Left hindlimb (tissue), 1 donor: ENCODE measurements around the gene TRAPPC6A.

Experiments
- DNase-seq: peaks from one replicate; pipeline ENCODE4 v3.0.0-alpha.2; 2018

TRAPPC6A gene

DNA sequence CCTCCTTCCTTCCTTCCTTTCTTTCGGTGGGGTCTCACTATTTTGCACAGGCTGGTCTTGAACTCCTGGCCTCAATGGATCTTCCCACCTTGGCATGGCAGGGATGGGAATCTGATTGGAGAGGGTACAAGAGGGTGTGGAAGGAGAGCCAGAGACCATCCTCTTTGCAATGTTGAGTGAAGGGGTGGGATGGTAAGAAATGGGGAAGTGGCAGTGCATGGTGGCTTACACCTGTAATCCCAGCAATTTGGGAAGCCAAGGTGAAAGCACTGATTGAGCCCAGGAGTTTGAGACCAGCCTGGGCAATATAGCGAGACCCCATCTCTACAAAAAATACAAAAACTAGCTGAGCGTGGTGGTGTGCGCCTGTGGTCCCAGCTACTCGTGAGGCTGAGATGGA is 6.1 kb upstream of the TRAPPC6A start:
- DNase-seq = no peak

DNA sequence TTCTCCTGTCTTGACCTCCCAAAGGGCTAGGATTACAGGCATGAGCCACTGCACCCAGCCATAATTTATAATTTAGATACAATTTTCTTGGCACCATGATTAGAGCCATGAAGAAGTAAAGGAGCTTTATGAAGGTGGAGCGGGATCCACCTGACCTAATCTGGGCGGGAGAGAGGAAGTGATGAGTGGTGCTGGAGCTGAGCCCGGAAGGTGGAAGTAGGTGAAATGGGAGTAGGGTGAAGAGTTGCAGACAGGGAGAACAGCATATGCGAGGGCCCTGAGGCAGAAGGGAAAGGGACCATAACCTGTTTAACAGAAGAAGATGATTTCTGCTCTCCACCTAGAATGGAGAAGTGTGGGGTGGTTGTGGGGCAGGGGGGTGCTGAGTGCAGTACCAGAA is 4.7 kb upstream of the TRAPPC6A start:
- DNase-seq = no peak

DNA sequence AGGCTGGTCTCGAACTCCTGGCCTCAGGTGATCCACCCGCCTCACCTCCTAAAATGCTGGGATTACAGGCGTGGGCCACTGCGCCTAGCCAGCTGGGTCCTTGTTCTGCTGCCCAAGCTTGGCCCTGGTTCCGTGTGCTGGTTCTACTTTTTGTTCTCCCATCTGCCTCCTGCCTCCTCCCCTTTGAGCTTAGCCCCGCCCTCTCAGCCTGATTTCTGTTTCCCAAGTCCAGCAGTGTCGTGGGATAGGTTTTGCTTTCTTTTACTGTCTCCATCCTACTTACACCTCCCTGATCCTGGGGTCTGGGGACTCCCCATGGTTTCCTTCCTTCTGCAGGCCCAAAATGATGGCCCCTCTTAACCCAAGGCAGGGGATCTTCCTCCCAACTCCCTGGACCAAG is 2.9 kb upstream of the TRAPPC6A start:
- no peak for DNase-seq

DNA sequence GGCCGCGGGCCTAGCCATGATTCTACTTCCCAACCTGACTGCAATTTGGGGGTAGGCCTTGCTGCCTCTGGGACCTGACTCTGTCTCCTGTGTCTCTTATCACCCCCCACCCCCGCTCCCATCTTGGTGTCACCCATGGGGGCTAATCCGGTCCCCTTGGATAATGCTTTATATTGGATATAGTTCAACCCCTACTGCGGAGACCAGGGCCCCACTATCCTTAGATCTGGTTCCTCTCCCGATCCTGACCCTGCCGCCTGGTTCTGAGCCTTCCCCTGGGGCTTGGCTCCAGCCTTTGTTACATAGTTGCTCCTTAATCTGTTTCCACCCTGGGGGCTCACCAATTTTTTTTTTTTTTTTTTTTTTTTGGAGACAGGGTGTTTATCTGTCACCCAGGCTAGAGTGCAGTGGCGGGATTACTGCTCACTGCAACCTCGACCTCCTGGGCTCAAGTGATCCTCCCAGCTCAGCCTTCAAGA is 1.9 kb upstream of the TRAPPC6A start:
- no peak for DNase-seq

DNA sequence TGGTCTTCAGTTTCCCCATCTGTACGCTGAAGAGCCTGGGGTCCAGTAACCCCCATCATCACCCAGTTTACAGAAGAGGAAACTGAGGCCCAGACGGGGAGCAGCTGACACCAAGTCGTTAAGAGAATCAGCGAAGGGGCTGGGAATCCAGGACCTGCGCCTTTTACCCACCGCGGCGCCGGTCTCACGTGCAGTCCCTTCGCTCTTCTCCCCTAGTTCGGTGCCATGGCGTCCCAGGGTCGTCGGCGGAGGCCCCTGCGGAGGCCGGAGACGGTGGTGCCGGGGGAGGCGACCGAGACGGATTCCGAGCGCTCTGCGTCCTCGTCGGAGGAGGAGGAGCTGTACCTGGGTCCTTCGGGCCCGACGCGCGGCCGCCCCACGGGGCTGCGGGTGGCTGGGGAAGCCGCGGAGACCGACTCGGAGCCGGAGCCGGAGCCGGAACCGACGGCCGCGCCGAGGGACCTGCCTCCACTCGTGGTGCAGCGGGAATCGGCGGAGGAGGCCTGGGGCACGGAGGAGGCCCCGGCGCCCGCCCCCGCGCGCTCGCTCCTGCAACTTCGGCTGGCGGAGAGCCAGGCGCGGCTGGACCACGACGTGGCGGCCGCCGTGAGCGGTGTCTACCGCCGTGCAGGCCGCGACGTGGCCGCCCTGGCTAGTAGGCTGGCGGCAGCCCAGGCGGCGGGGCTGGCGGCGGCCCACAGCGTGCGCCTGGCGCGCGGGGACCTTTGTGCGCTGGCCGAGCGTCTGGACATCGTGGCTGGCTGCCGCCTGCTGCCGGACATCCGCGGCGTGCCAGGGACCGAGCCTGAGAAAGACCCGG is 1.2 kb upstream of the TRAPPC6A start:
- DNase-seq = no peak

DNA sequence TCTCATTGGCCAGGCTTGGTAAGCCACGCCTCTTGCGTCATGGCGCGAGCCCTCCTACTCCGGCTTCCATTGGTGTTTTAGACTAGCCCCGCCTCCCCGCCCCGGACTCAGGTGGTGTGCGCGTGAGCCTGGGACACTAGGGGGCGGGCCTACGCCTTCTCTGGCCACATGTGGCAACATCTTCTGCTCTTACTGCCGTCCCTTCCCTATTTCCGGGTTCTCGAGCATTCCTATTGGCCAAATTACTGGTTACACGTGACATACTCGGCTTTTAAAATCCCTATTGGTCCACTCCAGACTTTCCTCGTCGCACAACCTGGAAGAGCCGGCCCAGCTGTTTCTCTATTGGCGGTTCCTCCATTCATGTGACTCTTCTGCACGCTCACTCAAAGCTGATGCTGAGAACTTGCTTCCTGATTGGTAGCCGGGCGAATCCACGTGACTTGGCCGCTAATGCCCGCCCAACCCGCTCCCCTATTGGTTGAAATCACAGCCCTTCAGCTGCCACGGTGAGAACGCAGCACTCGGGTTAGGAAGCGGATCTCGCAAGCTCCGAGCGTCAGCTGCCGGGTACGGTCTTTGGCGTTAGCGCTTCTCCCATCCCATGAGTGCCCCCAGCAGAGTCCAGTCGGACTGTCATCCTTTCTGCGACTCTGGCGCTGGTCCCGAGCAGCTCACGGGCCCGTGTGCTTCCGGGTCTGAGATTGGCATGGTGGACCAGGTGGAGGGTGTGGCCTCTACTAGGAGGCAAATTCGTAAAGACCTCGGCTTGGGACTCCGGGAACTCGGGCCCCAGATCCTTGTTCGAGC is 430 bp upstream of the TRAPPC6A start, which contains the start of gene BLOC1S3:
Gene BLOC1S3 (plus strand): TSS at position 523 of the 810 bp plus-strand sequence. CDS start 513 bp downstream, outside the sequence.
- DNase-seq = peak; percentile 100

DNA sequence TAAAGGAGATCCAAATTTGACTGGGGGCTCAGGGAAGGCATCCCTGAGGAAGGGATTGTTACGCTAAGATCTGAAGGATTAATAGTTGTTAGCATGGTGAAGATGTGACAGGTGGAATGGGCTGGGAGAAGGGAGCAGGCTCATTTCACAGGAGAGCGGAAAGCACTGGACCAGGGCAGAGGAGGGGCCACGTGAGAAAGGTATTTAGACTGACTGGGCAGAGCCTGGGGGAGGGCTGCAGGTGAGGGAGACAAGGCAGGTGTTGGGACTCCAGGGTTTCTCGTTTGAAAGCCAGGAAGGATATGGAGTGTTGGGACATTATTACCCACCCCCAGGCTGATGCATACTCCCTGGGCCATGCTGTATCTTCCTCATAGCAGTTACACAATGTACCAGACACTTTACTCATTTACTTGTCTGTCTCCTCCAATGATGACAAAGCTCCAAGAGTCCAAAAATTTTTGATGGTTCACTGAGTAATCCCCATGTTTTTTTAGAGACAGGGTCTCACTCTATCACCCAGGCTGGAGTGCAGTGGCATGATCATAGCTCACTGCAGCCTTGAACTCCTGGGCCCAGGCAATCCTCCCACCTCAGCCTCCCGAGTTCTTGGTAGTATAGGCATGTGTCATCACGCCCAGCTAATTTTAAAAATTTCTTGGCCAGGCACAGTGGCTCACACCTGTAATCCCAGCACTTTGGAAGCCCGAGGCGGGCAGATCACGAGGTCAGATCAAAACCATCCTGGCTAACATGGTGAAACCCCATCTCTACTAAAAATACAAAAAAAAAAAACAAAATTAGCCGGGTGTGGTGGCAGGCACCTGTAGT is 2.3 kb downstream of the TRAPPC6A start:
- no peak for DNase-seq

DNA sequence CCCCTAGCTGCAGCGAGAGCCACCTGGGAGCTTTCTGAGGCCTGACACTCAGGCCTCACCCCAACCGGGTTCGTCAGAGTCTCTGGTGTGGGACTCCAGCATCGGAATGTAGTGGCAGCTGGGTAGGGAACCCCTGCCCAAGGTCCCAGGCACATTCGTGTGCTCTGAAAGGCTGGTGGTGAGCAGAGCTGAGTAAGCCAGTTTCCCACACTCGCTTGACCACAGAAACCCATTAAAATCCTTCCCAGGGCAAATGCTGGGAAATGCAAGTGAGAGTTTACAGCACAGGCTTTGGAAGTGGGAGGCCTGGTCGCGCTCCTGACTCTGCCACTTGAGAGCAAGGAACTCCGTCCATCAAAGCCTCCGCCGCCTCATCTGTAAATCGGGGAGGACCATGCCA is 4.2 kb downstream of the TRAPPC6A start:
- DNase-seq = no peak

DNA sequence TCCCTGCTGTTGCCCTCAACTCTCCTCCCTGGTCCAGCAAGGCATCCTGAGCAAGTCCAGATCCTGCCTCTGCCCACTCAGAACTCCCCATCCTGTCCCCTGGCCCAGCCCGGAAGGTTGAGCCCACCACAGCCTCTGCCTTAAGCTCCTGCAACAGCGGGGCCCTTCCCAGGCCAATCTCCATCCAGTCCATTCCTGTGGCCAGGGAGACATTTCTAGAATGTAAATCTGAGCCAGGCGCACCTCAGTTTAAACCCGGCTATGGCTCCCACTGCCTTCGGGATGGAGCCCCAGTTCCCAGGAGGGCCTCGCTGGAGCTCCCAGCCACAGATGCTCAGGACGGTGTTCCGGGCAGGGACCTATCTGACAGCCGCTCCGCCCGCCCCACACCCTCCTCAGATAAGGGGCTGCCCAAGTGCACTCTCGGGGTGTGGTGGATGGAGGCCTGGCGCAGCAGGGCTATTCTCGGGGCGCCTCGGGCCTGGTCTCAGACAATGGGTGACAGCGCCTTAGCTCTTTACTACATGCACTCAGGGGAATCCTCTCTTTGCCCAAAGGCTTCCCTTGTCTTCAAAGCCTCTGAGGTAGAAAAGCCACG is 5.3 kb downstream of the TRAPPC6A start:
- DNase-seq = no peak

DNA sequence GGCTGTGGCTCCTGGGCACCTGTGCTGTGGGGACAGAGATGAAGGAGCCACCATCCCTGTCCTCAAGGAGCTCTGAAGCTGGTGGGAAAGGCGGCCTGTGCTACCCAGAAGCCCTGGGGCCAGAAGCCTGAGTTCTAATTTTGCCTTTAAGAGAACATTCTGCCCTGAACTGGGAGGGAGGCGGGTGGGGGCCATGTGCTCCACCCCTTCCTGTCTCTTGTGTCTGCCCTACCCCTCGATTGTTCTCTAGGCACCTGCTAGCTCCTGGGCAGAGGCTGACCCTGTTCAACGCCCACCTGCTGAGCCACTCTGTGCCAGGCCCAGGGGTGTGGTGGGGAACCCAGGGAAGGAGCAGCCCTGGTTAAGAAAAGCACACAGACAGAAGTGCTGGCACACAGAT is 5.9 kb downstream of the TRAPPC6A start:
- no peak for DNase-seq

DNA sequence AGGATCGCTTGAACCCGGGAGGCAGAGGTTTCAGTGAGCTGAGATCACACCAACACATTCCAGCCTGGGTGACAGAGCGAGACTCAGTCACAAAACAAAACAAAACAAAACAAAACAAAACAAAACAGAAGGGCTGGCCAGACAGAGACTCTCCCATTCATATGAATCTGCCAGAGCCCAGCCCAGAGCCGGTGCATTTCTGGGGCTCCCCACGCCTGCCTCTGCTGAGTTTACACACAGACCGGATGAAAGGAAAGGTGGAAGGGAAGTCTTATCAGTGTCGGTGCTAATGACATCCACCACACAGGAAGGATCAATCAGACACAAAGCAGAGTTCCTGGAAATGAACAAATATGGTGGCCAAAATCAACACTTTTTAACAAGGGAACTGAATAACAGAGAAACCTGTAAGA is 6.8 kb downstream of the TRAPPC6A start:
- DNase-seq = no peak

DNA sequence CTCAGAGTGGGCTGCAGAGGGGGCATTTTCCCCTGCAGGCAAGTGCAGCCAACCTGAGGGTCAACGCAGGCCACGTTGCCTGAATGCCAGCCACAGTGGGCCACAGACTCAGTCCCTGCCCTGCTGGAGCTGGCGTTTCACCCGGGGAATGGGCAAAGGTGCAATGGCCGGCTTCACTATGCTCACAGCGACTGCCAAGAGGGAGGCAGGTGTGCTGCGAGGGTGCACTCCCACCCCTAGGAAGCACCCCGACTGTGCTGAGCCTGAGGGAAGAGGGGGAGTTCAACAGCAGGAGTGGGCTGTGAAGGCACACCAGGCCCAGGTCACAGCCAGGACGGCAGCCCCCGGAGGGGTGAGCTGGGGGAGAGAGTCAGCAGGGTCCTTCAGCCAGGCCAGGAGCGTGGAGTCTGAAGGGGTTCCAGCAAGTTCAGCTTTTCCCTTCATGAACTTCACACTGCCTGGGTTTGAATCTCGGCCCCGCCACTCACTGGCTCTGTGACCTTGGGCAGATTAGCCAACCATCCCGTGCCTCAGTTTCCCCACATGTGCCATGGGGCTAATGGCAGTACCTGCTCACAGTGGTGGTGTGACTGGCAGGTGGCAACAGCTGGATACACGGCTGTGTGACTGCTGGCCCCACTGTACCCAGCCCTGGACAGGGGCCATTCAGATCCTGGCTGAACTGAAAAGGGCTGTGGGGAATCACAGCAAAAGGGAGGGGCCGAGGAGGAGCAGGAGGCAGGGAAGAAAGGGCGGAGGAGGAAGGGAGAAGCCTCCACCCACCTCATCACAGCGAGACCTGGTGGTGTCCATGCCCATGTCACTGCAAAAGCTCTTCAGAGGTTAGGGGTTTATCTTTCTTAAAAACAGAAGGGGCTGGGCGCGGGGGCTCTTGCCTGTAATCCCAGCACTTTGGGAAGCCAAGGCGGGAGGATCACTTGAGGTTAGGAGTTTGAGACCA is 7.6 kb downstream of the TRAPPC6A start:
- DNase-seq = no peak

DNA sequence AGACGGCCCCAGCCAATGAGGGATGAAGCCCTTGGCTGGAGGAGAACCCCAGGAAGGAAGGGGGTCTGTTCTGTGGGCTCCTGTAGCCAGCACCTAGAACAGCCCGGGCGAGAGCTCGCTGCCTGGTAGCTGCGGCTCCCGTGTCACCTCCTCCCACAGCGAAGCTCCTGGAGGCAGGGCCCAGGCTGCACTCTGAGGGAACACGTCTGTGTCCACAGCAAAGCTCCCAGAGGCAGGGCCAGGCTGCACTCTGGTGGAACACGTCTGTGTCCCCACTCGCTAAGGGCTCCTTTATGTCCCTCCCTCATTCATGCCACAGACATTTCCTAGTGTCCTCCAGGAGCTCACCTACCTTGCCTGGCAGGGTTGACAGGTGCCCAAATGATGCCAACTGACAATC is 8.4 kb downstream of the TRAPPC6A start:
- DNase-seq = no peak

DNA sequence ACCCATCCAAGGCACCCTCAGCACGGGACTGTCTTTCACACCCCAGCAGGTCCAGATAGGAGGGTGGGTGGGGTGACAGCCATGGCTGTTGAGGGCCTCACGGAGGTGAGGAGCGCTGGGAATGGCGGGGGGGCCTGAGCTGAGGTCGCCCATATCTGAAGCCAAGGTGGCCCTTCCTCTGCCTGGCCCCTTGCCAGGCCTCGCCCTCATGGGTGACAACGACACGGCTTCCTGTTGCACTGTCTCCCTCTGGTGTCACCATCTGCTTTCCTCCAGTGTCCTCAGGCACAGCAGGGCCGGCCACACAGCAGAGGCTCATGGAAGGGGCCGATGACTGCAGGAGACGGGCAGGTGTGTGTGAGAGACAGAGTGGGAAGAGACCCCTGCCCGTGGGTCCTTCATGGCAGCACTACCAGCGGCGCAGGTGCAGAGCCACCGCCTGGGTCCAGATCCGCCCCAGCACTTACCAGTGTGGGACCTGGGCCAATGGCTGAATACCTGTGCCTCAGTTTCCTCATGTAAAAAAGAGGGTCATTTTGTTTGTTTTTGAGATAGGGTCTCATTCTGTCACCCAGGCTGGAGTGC is 9.2 kb downstream of the TRAPPC6A start:
- no peak for DNase-seq

DNA sequence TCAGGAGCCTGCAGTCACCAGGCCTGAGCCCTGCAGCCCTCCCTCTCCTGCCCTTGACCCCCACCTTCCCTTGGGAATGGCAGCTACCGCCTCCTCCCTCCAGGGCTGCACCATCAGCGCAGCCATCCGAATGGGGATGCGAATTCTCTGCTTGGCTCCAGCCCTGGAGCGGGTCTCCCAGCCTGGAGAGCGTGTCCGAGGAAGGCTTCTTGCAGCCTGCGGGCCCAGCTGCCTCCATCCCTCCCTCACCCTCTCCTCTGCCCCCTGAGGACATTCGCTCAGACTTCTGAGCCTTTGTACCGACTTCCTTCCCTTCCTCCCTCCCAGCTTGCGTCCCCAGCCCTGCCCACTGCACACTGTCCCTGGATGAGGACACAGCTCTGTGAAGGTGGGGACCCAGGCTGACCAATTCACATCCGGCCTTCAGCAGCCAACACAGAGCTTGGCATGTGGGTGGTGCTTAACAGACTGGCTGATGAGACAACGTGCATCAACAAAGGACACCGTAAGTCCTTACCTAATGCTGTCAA is 11.2 kb downstream of the TRAPPC6A start:
- no peak for DNase-seq

DNA sequence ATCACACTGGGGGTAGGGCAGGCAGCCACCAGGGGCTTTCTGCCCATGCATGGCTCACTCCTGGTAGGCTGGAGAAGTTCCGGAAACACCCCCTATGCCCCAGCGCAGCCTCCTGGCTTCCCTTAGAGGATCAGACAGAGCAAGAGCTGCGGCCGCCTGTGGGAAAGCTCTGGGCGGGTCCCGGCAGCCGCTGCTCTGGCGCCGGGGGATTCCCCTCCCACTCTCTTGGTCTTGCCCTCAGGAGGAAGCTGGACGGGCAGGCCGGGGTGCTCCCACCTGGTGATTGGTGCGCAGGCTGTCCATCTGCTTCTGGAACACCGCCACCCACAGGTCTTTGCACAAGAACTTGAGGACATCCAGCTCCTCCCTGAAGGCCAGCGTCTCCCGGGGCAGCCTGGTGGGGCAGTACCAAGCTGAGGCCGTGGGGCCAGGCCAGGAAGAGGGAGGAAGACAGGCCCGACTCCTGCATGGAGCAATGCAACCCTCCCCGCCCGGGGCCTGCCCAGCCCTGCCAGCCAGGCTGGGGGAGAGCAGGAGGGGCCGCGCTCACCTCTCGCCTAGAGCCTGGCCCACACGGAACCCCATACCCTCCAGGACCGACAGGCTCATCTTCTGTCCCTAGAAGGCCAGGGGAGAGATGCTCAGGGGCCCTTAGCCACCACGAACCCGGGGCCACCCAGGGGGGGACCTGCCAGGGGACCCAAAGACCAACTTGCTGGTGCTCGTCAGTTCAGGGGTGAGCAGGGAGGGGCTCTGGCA is 13.3 kb downstream of the TRAPPC6A start:
- no peak for DNase-seq

DNA sequence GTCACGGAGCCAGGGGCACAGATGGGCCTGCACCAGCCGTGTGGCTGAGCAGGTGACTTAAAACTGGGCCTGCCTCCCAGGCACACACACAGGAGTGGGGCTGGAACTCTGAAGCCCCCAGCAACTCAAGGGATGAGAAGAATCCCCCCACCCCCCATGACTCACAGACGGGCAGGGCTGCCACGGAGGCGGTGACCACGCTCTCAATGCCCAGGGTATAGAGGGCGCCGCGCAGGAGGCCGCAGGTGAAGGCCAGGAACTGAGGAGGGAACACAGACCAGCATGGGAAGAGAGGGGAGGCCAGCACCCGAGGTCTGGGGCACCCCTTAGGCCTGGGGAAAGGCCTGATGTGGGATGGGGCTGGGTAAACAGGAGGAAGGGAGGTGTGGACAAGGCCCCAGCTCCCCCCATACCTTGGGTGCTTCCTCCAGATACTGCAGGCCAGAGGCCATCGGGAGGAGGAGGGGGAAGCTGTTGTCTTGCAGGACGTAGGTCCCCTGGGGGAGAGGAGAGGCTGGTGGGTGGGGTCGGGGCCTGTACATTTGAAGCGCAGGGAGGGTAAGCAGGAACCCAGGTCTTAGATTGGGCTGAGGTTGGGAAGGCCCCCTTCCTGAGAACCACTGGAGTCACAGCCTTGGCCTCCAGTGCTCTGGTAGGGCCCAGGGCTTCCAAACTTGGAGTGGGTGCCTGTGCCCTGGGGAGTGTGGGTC is 14.1 kb downstream of the TRAPPC6A start:
- DNase-seq = no peak

DNA sequence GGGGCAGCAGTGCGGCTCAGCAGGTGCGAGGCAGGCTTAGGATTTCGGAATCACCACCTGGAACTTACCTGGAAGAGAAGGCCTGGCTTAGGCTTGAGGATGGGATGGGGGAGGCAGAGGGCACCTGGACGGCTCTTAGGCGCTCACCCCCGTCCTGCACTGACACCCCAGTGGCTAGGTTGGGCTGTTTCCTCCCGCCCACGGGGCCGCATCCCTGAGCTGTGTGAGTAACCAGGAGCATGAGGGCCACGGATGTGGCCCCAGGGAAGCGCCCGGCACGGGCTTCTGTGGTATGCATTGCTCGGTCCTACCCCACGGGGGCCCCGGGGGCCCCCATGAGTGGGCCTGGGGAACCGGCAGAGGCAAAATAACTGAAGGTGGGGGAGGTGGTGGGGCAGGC is 14.9 kb downstream of the TRAPPC6A start:
- no peak for DNase-seq

DNA sequence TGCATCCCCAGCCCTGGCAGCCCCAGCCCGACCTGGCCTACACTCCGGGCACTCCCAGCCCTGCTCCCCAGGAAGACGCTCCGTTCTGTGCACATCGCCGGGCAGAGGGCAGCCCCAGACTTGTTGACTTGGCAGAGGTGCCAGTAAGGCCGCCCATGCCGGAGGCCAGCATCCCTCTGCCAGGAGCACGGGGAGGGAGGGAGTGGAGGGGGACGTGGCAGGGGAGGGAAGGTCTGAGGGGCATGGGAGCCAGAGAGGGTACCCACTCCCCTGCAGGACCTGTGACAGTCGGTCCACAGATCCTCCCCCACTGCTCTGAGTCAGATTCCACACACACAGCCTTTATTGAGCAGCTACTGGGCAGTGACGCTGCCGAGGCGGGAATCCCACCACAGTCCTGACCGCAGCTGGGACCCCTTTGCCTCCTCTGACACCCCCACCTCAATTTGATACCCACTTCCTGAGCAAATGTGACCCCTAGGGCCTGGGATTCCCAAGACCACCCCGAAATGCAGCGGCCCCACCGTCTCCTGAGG is 15.4 kb downstream of the TRAPPC6A start:
- DNase-seq = no peak
